HEK293 (cell line): Measurements from ENCODE around the gene SCG3.

Source experiments
- CTCF ChIP-seq: fragments of 450-650 bp; formaldehyde crosslinking; IDR thresholded peaks from 2 replicates; pipeline ENCODE4 v1.5.1; 2016; ENCODE audit warnings: missing biosample characterization, missing genetic modification characterization
- GLIS2 ChIP-seq: fragments of 450-650 bp; formaldehyde crosslinking; IDR thresholded peaks from 2 replicates; pipeline ENCODE4 v1.5.1; 2016; ENCODE audit warnings: missing biosample characterization, missing genetic modification characterization
- IKZF3 ChIP-seq: fragments of 450-650 bp; IDR thresholded peaks from 2 replicates; pipeline ENCODE4 v1.5.0; 2018; ENCODE audit warnings: missing biosample characterization, mild to moderate bottlenecking, missing genetic modification characterization, moderate library complexity
- ZFP37 ChIP-seq: fragments of 450-650 bp; formaldehyde crosslinking; IDR thresholded peaks from 2 replicates; pipeline ENCODE4 v1.5.1; 2016; ENCODE audit warnings: missing biosample characterization, missing genetic modification characterization
- ZNF10 ChIP-seq: fragments of 450-650 bp; formaldehyde crosslinking; IDR thresholded peaks from 2 replicates; pipeline ENCODE4 v1.5.1; 2017; ENCODE audit warnings: missing biosample characterization, missing genetic modification characterization
- ZNF169 ChIP-seq: fragments of 450-650 bp; formaldehyde crosslinking; IDR thresholded peaks from 2 replicates; pipeline ENCODE4 v1.5.1; 2016; ENCODE audit warnings: missing biosample characterization, missing genetic modification characterization
- ZNF174 ChIP-seq: fragments of 450-650 bp; formaldehyde crosslinking; IDR thresholded peaks from 2 replicates; pipeline ENCODE4 v1.5.0; 2017; ENCODE audit warnings: missing biosample characterization, mild to moderate bottlenecking, missing genetic modification characterization
- ZNF580 ChIP-seq: fragments of 450-650 bp; formaldehyde crosslinking; IDR thresholded peaks from 2 replicates; pipeline ENCODE4 v1.5.1; 2016; ENCODE audit warnings: missing biosample characterization, missing genetic modification characterization
- ZNF610 ChIP-seq: fragments of 450-650 bp; formaldehyde crosslinking; IDR thresholded peaks from 2 replicates; pipeline ENCODE4 v1.5.1; 2016; ENCODE audit warnings: missing biosample characterization, missing genetic modification characterization, borderline replicate concordance
- ZNF658 ChIP-seq: fragments of 450-650 bp; formaldehyde crosslinking; IDR thresholded peaks from 2 replicates; pipeline ENCODE4; 2016; ENCODE audit warnings: missing biosample characterization, missing genetic modification characterization
- ZNF76 ChIP-seq: fragments of 450-650 bp; formaldehyde crosslinking; IDR thresholded peaks from 2 replicates; pipeline ENCODE4; 2016; ENCODE audit warnings: low read depth, missing biosample characterization, missing genetic modification characterization, borderline replicate concordance
- ZNF777 ChIP-seq: fragments of 450-650 bp; formaldehyde crosslinking; IDR thresholded peaks from 2 replicates; pipeline ENCODE4 v1.5.1; 2017; ENCODE audit warnings: missing biosample characterization, missing genetic modification characterization, borderline replicate concordance

- no peak for TF ChIP-seq ZNF580
- no peak for TF ChIP-seq CTCF
- no peak for TF ChIP-seq IKZF3 (tag by site-specific recombination)
- TF ChIP-seq ZNF174 (tag by site-specific recombination), result no peak
- no peak for TF ChIP-seq ZNF777 (tag by site-specific recombination)
- TF ChIP-seq ZNF658 (tag by site-specific recombination), result no peak
- TF ChIP-seq ZFP37, result no peak
- TF ChIP-seq ZNF610 (tag by site-specific recombination), result no peak
- no peak for TF ChIP-seq GLIS2 (tag by site-specific recombination)
- TF ChIP-seq ZNF10 (tag by site-specific recombination), result no peak
- no peak for TF ChIP-seq ZNF169 (tag by site-specific recombination)
- no peak for TF ChIP-seq ZNF76 (tag by site-specific recombination)
Observed at GRCh38 chr15:51702710-51703109, 21.4 kb downstream of the SCG3 start.
